Ovary (tissue), 9 donors: ENCODE results near the gene KRTAP5-6. TPM values are rescaled to one million over a fixed set of nuclear protein-coding genes. Genes with fewer than 3 reads are reported as not detected.
A peak's percentile ranks its signal among the peaks of the same experiment; 100 is the strongest.

Experiments used
- DNase-seq, 5 donors: peaks; one replicate each; pipeline ENCODE4 v3.0.0-alpha.2; 2019 to 2020
- H3K27ac ChIP-seq, 2 donors: fragments of 200-600 bp; one replicate each; pipeline versions ENCODE4 v1.5.1 to v1.8.0; 2019 to 2022
- H3K27me3 ChIP-seq: fragments of 200-600 bp; one replicate; pipeline ENCODE4 v1.8.0; 2022
- H3K36me3 ChIP-seq: fragments of 200-600 bp; sonication (generic); one replicate; pipeline ENCODE4 v1.5.1; 2019
- H3K4me1 ChIP-seq: one replicate; pipeline ENCODE4 v1.8.1; 2013; ENCODE audit warnings: mild to moderate bottlenecking, moderate library complexity; ENCODE audit not compliant: insufficient read depth
- H3K4me3 ChIP-seq: fragments of 200-600 bp; sonication (generic); one replicate; pipeline ENCODE4 v1.5.1; 2017
- H3K9me3 ChIP-seq, 2 donors: fragments of 200-600 bp in 1 of 2; sonication (generic) in 1 of 2; one replicate each; pipeline versions ENCODE4 v1.5.1 to v1.8.1; 2013 to 2019; ENCODE audit warnings: mild to moderate bottlenecking in 1 of 2, moderate library complexity in 1 of 2
- CTCF ChIP-seq, 3 donors: fragments of 450-650 bp in 2 of 3; fragments of 200-600 bp in 1 of 3; IDR thresholded peaks; one replicate each; pipeline versions ENCODE4 v1.5.1 to v1.8.0; 2016 to 2022; ENCODE audit warnings: antibody characterized with exemption in 3 of 3, mild to moderate bottlenecking in 1 of 3
- EP300 ChIP-seq: sonication (generic); formaldehyde crosslinking; IDR thresholded peaks from one replicate; pipeline ENCODE4 v1.6.1; 2017; ENCODE audit warnings: antibody characterized with exemption
- POLR2A ChIP-seq: fragments of 450-650 bp; IDR thresholded peaks from one replicate; pipeline ENCODE4 v1.6.1; 2017; ENCODE audit warnings: antibody characterized with exemption, mild to moderate bottlenecking, moderate library complexity
- WGBS, 3 donors: extraction: QIAGEN DNeasy Blood & Tissue Kit in 1 of 3; methylation state at CpG; one replicate each; pipeline versions ENCODE4 v1.1.5 to v1.1.7; 2013 to 2017; 5-methylcytosine and 5-hydroxymethylcytosine counted together
- intact Hi-C, 4 donors: fragments of 100-400 bp; cut with DNase I; formaldehyde crosslinking; loops; one replicate each; pipeline versions ENCODE4 v1.11.0 to v1.15.1; 2022 to 2023
- polyA plus RNA-seq, 2 donors: library from polyadenylated mRNA; stranded (reverse); fragments of 200-250 nt in 1 of 2; fragments of 350-450 nt in 1 of 2; fragmentation: Illumina TruSeq in 1 of 2; extraction: RNeasy Lipid Tissue Mini Kit (QIAGEN cat#74804) in 1 of 2; gene quantifications; one replicate each; pipeline ENCODE4 v1.2.3, GENCODE V29; 2013 to 2014
- total RNA-seq, 7 donors: library from RNA; depleted of rRNA in 2 of 7; stranded (reverse); fragments of >200 nt in 2 of 7; fragmentation: NEBNext Ultra II Directional in 3 of 7; extraction: Animal tissue kit (Norgen Biotek cat#: 25700) in 3 of 7; gene quantifications; one replicate each; pipeline versions ENCODE4 v1.1.0 to v1.2.4, GENCODE V29; 2016 to 2023
- donor health status: DM: no; HTN: no; CAD: no; lungs with moderate emphysema.
- donor health status: DM: no; HTN: no; CAD: no.
- donor health status: Bipolar disorder and iron deficiency.
- donor health status: DM: yes; HTN: yes; CAD: no.
- donor health status: DM: no; HTN: no; CAD: no.
- donor health status: DM: yes; HTN: yes; CAD: no.

The KRTAP5-6 gene
- total and polyA plus RNA-seq, 9 donors: not detected

- Histone ChIP-seq H3K27me3 (no peaks in the 10 kb centered on the region), H3K9me3 (no peaks in the 10 kb centered on the region), H3K36me3 (no peaks in the 10 kb centered on the region), H3K4me3 (no peak overlapping the region), H3K4me1 (no peaks in the 10 kb centered on the region), H3K27ac (no peak overlapping the region)
- intact Hi-C loops: loop anchor here in 3 of 4 donors (2.0 to 10.0 kb wide), 5 partner anchors 42 to 505 kb away; partner anchors contain the start of genes SYT8 (in 2 of the 3) and TNNI2 (in 1 of the 3)
- DNase-seq: peak in 1 of 5 donors; percentile 10
- TF ChIP-seq POLR2A (no peak), EP300 (no peak), CTCF (IDR thresholded peaks at IDR 0.05) (no peak)
- WGBS, 3 donors: 77 to 84% (median 83%) methylated on average over 15 of the region's 15 CpGs
Observed at GRCh38 chr11:1650034-1650917, 46.7 kb upstream of the KRTAP5-6 start.

GRCh38 chr11:1650918-1651262 is 46.1 kb upstream of the KRTAP5-6 start:
- Histone ChIP-seq H3K9me3 (no peaks in the 10 kb centered on the region), H3K4me1 (no peaks in the 10 kb centered on the region), H3K27me3 (no peaks in the 10 kb centered on the region), H3K36me3 (no peaks in the 10 kb centered on the region), H3K27ac (no peak overlapping the region), H3K4me3 (no peak overlapping the region)
- 56 to 70% (median 68%) methylated on average over 5 of the region's 5 CpGs for WGBS, 3 donors
- intact Hi-C loops: loop anchor here in 3 of 4 donors (2.0 to 10.0 kb wide), 5 partner anchors 41 to 504 kb away; partner anchors contain the start of genes SYT8 (in 2 of the 3) and TNNI2 (in 1 of the 3)
- TF ChIP-seq EP300 (no peak), POLR2A (no peak), CTCF (IDR thresholded peaks at IDR 0.05) (no peak)
- DNase-seq: no peak

GRCh38 chr11:1651411-1651980 is 45.5 kb upstream of the KRTAP5-6 start:
- TF ChIP-seq CTCF (IDR thresholded peaks at IDR 0.05): no peak
- TF ChIP-seq EP300: no peak
- TF ChIP-seq POLR2A: no peak
- H3K36me3 ChIP-seq: no peaks in the 10 kb centered on the region
- no peaks in the 10 kb centered on the region for H3K9me3 ChIP-seq
- no peaks in the 10 kb centered on the region for H3K27me3 ChIP-seq
- intact Hi-C loops: loop anchor here in 3 of 4 donors (2.0 to 10.0 kb wide), 5 partner anchors 41 to 503 kb away; partner anchors contain the start of genes SYT8 (in 2 of the 3) and TNNI2 (in 1 of the 3)
- WGBS, 3 donors: 88 to 92% (median 88%) methylated on average over 7 of the region's 7 CpGs
- no peak for DNase-seq
- no peaks in the 10 kb centered on the region for H3K4me1 ChIP-seq
- H3K4me3 ChIP-seq: no peak overlapping the region
- no peak overlapping the region for H3K27ac ChIP-seq

GRCh38 chr11:1652026-1652425 is 45.0 kb upstream of the KRTAP5-6 start:
- intact Hi-C loops: loop anchor here in 3 of 4 donors (5.0 to 10.0 kb wide), 4 partner anchors 40 to 503 kb away; partner anchors contain the start of genes SYT8 (in 1 of the 3) and TNNI2 (in 1 of the 3)
- H3K4me3 ChIP-seq: no peak overlapping the region

More at GRCh38 chr11:1652026-1652425, 45.0 kb upstream of the KRTAP5-6 start:
- DNase-seq: no peak
- Histone ChIP-seq H3K27ac (no peak overlapping the region), H3K27me3 (no peaks in the 10 kb centered on the region), H3K4me1 (no peaks in the 10 kb centered on the region), H3K9me3 (no peaks in the 10 kb centered on the region), H3K36me3 (no peaks in the 10 kb centered on the region)
- no peak for TF ChIP-seq POLR2A
- no peak for TF ChIP-seq CTCF (IDR thresholded peaks at IDR 0.05)
- no peak for TF ChIP-seq EP300
- WGBS, 3 donors: 81 to 85% (median 83%) methylated on average over 19 of the region's 19 CpGs
